ENCODE data around the gene UQCRH. TPM values are rescaled to one million over a fixed set of nuclear protein-coding genes. Genes with fewer than 3 reads are reported as not detected.

The UQCRH gene
- total and polyA plus RNA-seq, 2 of the 13 experiments (the other 11 are each of a cell fraction or from before 2014, with no cell fraction given), result 548 to 556 TPM

DNA sequence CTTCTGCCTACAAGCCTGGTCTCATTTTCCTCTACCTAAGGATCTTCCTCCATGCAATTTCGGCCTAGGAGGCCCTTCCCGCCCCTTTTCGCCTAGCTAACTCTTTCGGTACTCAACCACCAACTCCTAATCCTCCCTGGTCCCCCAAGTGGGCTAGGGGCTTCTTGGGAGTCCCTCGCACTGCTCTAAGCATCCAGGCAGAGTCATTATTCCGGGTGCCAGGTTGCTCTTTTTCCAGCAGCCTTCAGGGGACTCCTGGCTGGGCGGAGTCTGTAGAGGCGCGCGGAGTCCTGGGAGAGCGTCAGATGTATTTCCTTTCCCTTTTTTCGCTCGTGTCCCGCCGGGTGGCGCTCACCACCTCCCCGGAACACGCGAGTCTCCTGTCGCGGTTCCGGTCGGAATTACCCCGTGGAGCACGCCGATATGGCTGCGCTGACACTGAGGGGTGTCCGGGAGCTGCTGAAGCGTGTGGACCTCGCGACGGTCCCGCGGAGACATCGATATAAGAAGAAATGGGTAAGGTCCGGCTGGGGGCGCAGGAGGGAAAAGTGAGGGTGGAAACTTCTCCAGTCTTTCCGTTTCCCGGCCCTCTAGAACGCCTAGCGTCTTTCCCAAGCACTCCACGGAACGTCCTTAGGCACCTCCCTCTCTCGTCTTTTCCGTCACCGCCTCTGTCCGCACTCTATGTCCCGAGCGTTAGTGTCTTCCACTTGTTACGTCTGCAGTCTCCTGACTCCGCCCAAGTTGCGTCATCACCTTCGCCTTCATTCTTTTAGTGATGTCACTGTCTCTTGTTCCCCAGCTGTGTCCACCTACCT is 37.1 kb downstream of the UQCRH start, which contains the start of gene NSUN4 (continued):
- TF ChIP-seq ZNF251 (CRISPR knock-in tag; IDR thresholded peaks at IDR 0.05), result no peak
- TF ChIP-seq NFKBIZ (CRISPR knock-in tag; IDR thresholded peaks at IDR 0.05), result peak; percentile 70; the same call in 1 of the 2 replicates
- TF ChIP-seq, protein P1, sequence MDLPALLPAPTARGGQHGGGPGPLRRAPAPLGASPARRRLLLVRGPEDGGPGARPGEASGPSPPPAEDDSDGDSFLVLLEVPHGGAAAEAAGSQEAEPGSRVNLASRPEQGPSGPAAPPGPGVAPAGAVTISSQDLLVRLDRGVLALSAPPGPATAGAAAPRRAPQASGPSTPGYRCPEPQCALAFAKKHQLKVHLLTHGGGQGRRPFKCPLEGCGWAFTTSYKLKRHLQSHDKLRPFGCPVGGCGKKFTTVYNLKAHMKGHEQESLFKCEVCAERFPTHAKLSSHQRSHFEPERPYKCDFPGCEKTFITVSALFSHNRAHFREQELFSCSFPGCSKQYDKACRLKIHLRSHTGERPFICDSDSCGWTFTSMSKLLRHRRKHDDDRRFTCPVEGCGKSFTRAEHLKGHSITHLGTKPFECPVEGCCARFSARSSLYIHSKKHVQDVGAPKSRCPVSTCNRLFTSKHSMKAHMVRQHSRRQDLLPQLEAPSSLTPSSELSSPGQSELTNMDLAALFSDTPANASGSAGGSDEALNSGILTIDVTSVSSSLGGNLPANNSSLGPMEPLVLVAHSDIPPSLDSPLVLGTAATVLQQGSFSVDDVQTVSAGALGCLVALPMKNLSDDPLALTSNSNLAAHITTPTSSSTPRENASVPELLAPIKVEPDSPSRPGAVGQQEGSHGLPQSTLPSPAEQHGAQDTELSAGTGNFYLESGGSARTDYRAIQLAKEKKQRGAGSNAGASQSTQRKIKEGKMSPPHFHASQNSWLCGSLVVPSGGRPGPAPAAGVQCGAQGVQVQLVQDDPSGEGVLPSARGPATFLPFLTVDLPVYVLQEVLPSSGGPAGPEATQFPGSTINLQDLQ (CRISPR knock-in tag; IDR thresholded peaks at IDR 0.05), result no peak
- no peak for TF ChIP-seq ZNF20 (CRISPR knock-in tag; IDR thresholded peaks at IDR 0.05)
- peak; percentile 28; the same call in 1 of the 2 replicates for TF ChIP-seq SIN3B (IDR thresholded peaks at IDR 0.05; ENCODE audit: low read length)
- TF ChIP-seq ISX (CRISPR knock-in tag; conservative IDR thresholded peaks at IDR 0.05), result peak; percentile 80; the same call in 1 of the 2 replicates
- TF ChIP-seq ZNF567 (CRISPR knock-in tag; IDR thresholded peaks at IDR 0.05; ENCODE audit: borderline replicate concordance), result 0 out of 2 replicates have a peak, but pooled peaks have one; percentile 20
- TF ChIP-seq NFYB (CRISPR knock-in tag; IDR thresholded peaks at IDR 0.05), result no peak
- TF ChIP-seq MAZ (IDR thresholded peaks at IDR 0.05; ENCODE audit: borderline replicate concordance, low read depth, low read length), result no peak
- TF ChIP-seq MAZ (CRISPR knock-in tag; IDR thresholded peaks at IDR 0.05; ENCODE audit: low read depth), result peak; percentile 57; the same call in 1 of the 2 replicates
- peak; percentile 42; the same call in 1 of the 2 replicates for TF ChIP-seq ZNF878 (CRISPR knock-in tag; IDR thresholded peaks at IDR 0.05)
- TF ChIP-seq, protein P2, sequence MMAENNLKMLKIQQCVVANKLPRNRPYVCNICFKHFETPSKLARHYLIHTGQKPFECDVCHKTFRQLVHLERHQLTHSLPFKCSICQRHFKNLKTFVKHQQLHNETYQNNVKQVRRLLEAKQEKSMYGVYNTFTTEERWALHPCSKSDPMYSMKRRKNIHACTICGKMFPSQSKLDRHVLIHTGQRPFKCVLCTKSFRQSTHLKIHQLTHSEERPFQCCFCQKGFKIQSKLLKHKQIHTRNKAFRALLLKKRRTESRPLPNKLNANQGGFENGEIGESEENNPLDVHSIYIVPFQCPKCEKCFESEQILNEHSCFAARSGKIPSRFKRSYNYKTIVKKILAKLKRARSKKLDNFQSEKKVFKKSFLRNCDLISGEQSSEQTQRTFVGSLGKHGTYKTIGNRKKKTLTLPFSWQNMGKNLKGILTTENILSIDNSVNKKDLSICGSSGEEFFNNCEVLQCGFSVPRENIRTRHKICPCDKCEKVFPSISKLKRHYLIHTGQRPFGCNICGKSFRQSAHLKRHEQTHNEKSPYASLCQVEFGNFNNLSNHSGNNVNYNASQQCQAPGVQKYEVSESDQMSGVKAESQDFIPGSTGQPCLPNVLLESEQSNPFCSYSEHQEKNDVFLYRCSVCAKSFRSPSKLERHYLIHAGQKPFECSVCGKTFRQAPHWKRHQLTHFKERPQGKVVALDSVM (CRISPR knock-in tag; IDR thresholded peaks at IDR 0.05), result no peak; the same call in 1 of the 2 replicates
- no peak for TF ChIP-seq PAWR (CRISPR knock-in tag; IDR thresholded peaks at IDR 0.05; ENCODE audit: borderline replicate concordance)
- no peak for TF ChIP-seq ZNF24 (IDR thresholded peaks at IDR 0.05)
- TF ChIP-seq GLI4 (CRISPR knock-in tag; IDR thresholded peaks at IDR 0.05; ENCODE audit: borderline replicate concordance), result no peak; the same call in 1 of the 2 replicates
- TF ChIP-seq, protein P3, sequence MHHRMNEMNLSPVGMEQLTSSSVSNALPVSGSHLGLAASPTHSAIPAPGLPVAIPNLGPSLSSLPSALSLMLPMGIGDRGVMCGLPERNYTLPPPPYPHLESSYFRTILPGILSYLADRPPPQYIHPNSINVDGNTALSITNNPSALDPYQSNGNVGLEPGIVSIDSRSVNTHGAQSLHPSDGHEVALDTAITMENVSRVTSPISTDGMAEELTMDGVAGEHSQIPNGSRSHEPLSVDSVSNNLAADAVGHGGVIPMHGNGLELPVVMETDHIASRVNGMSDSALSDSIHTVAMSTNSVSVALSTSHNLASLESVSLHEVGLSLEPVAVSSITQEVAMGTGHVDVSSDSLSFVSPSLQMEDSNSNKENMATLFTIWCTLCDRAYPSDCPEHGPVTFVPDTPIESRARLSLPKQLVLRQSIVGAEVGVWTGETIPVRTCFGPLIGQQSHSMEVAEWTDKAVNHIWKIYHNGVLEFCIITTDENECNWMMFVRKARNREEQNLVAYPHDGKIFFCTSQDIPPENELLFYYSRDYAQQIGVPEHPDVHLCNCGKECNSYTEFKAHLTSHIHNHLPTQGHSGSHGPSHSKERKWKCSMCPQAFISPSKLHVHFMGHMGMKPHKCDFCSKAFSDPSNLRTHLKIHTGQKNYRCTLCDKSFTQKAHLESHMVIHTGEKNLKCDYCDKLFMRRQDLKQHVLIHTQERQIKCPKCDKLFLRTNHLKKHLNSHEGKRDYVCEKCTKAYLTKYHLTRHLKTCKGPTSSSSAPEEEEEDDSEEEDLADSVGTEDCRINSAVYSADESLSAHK (CRISPR knock-in tag; IDR thresholded peaks at IDR 0.05; ENCODE audit: borderline replicate concordance), result no peak
- TF ChIP-seq KDM5B (CRISPR knock-in tag; IDR thresholded peaks at IDR 0.05; ENCODE audit: borderline replicate concordance), result peak; percentile 54; the same call in 1 of the 2 replicates
- TF ChIP-seq NFKB2 (CRISPR knock-in tag; IDR thresholded peaks at IDR 0.05; ENCODE audit: borderline replicate concordance), result peak; percentile 48; the same call in 1 of the 2 replicates
- peak; percentile 84 for TF ChIP-seq NKX3-1 (CRISPR knock-in tag; IDR thresholded peaks at IDR 0.05)
- TF ChIP-seq NFE2 (CRISPR knock-in tag; IDR thresholded peaks at IDR 0.05), result no peak
- TF ChIP-seq ZNF614 (CRISPR knock-in tag; IDR thresholded peaks at IDR 0.05; ENCODE audit: borderline replicate concordance), result peak; percentile 83; the same call in 1 of the 2 replicates
- peak; percentile 92 for TF ChIP-seq ETV5 (CRISPR knock-in tag; IDR thresholded peaks at IDR 0.05; ENCODE audit: borderline replicate concordance)
- TF ChIP-seq FOSL1 (CRISPR knock-in tag; IDR thresholded peaks at IDR 0.05; ENCODE audit: borderline replicate concordance), result no peak

All from HepG2 (cell line).